Ishikawa (cell line): Measurements from ENCODE around the gene FAM53B.

Source experiments
- CEBPB ChIP-seq: IDR thresholded peaks from 2 replicates; pipeline ENCODE4 v1.6.1; 2012
- CREB1 ChIP-seq: IDR thresholded peaks from 2 replicates; pipeline ENCODE4 v1.6.1; 2012; ENCODE audit warnings: low read depth
- EGR1 ChIP-seq: IDR thresholded peaks from 2 replicates; pipeline ENCODE4 v1.6.1; 2012
- EP300 ChIP-seq: IDR thresholded peaks from 2 replicates; pipeline ENCODE4 v1.6.1; 2012; ENCODE audit warnings: borderline replicate concordance
- FOXM1 ChIP-seq: IDR thresholded peaks from 2 replicates; pipeline ENCODE4 v1.6.1; 2012; ENCODE audit warnings: low read depth, borderline replicate concordance
- MAX ChIP-seq: IDR thresholded peaks from 2 replicates; pipeline ENCODE4 v1.6.1; 2012
- NFIC ChIP-seq: IDR thresholded peaks from 2 replicates; pipeline ENCODE4 v1.6.1; 2012
- RAD21 ChIP-seq: IDR thresholded peaks from 2 replicates; pipeline ENCODE4 v1.6.1; 2012; ENCODE audit warnings: low read depth
- REST ChIP-seq: IDR thresholded peaks from 2 replicates; pipeline ENCODE4 v1.6.1; 2012; ENCODE audit warnings: low read depth, mild to moderate bottlenecking
- TAF1 ChIP-seq: IDR thresholded peaks from 2 replicates; pipeline ENCODE4 v1.6.1; 2012; ENCODE audit warnings: low read depth, mild to moderate bottlenecking
- TCF12 ChIP-seq: IDR thresholded peaks from 2 replicates; pipeline ENCODE4 v1.6.1; 2012; ENCODE audit warnings: low read depth
- TEAD4 ChIP-seq: IDR thresholded peaks from 2 replicates; pipeline ENCODE4 v1.6.1; 2012
- USF1 ChIP-seq: IDR thresholded peaks from 2 replicates; pipeline ENCODE4 v1.6.1; 2012
- YY1 ChIP-seq: IDR thresholded peaks from 2 replicates; pipeline ENCODE4 v1.6.1; 2012; ENCODE audit warnings: low read depth
- ZBTB7A ChIP-seq: IDR thresholded peaks from 2 replicates; pipeline ENCODE4 v1.6.1; 2012; ENCODE audit warnings: low read depth

Gene FAM53B

DNA sequence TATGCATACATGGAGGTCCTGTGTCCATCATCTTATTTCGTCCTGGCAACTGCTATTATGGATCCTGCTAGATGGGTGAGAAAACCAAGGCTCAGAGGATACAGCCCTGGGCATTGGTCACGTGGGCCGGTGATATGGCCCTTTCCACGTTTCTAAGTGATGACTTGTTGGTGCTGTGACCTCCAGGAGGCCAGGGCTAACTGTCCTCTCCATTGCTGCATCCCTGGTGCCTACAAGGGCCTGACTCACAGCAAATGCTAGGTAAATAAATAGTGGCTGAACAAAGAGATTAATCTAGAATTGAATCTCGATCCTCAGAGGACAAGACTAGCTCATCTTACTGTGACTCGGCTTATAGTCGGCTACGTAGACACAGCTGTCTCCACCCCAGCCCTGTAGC is 78.6 kb downstream of the FAM53B start:
- TF ChIP-seq TEAD4 (no peak), TAF1 (no peak), NFIC (no peak), RAD21 (no peak), CREB1 (no peak), TCF12 (no peak), EP300 (no peak), EGR1 (no peak), FOXM1 (no peak), CEBPB (no peak), YY1 (no peak), REST (no peak), ZBTB7A (no peak), MAX (no peak), USF1 (no peak)

DNA sequence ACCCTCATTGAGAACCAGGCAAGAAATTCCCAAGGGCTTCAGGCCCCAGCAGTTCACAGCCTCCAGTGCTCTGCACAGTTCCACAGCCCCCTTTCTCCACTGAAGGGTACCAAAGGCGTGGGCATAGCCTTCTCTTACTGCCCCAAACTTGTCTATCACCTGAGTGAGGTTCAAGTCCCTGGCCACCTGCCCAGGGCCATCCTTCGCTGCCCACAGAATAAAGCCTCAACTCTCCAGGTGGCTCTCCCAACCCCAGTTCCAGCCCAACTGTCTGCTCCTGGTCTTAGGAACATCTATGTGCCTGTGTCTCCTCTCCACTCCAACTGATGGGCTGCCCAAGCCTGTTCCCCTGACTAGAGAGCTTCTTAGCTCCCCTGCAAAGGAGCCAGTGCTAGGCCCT is 79.1 kb downstream of the FAM53B start:
- no peak for TF ChIP-seq MAX
- TF ChIP-seq TAF1, result no peak
- no peak for TF ChIP-seq USF1
- TF ChIP-seq TCF12, result no peak
- TF ChIP-seq YY1, result no peak
- TF ChIP-seq RAD21, result no peak
- no peak for TF ChIP-seq ZBTB7A

DNA sequence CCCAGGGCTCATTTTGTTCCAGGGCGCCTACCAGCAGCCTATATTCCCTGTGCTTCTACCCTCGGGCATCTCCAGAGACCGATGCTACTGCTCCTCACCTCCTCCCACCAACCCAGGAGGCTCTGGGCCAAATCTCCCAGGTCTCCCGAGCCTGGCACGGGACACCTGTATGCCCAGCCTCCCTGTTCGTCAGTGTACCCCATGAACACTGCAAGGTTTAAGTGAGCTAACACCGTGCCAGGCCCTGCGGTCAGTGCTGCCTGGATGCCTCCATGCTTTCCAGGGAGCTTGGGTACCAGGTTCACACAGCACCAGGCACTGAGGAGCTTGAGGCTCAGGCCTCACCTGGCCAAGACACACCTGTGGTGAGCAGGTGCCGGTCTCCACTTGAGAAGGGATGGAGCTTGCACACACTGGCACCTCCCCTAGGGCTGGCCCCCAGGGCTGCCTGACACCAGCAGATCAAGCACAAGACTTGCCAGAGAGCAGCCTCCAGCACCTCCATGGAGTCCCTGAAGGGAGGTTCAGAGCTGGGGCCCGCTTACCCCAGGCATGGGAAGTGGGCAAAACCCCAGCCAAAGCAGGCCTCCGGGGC is 80.3 kb downstream of the FAM53B start:
- TF ChIP-seq TEAD4 (no peak), MAX (no peak), ZBTB7A (no peak), TCF12 (no peak), YY1 (no peak), USF1 (no peak), CREB1 (no peak), EGR1 (no peak), REST (no peak), NFIC (no peak), RAD21 (no peak), FOXM1 (no peak), CEBPB (no peak), EP300 (no peak), TAF1 (no peak)

DNA sequence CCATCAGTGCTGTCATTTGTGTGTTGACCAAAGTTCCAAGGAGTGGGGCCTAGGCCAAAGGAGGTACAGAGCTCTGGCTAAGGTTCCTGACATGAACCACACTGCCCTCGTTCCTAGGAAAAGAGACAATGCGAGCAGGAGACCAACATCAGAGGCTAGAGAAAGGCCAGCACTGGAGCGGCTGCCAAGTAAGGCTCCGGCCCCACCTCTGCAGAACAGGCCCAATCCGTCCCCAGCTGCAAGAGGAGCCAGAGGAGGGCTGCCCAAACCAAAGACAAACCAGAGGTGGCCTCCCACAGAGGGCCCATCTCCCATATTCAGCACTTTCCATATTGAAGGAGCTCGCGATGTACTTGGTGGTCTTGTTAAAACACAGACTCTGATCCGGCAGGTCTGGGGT is 81.0 kb downstream of the FAM53B start:
- TF ChIP-seq YY1 (no peak), EP300 (no peak), EGR1 (no peak), TEAD4 (no peak), RAD21 (no peak), CREB1 (no peak), REST (no peak), USF1 (no peak), TCF12 (no peak), FOXM1 (no peak), MAX (no peak)
